Neural cell (in vitro differentiated cells): ENCODE data around the gene MYO1D. TPM values are rescaled to one million over a fixed set of nuclear protein-coding genes. Genes with fewer than 3 reads are reported as not detected.

Experiments
- H2AFZ ChIP-seq: fragments of 200-600, 300-800 bp; sonication (generic), shearing (Covaris generic); 2 replicates; pipeline ENCODE4 v1.6.0; 2014; ENCODE audit warnings: low read depth, mild to moderate bottlenecking, antibody characterized with exemption, low read length, moderate library complexity
- H3F3A ChIP-seq: fragments of 200-600 bp; shearing (Covaris generic); 2 replicates; pipeline ENCODE4 v1.6.1; 2016; ENCODE audit warnings: mild to moderate bottlenecking, moderate library complexity, mixed read lengths, antibody characterized with exemption, low read length; ENCODE audit not compliant: insufficient read depth, poor library complexity, severe bottlenecking
- H3K27ac ChIP-seq: fragments of 200-600, 300-800 bp; sonication (generic), shearing (Covaris generic); 2 replicates; pipeline ENCODE4 v1.5.1; 2014; ENCODE audit warnings: mild to moderate bottlenecking, low read length, moderate library complexity
- H3K27me3 ChIP-seq: fragments of 300-800, 200-600 bp; sonication (generic), shearing (Covaris generic); 2 replicates; pipeline ENCODE4 v1.6.0; 2014; ENCODE audit warnings: mild to moderate bottlenecking, low read depth, low read length, moderate library complexity; ENCODE audit not compliant: insufficient read depth
- H3K36me3 ChIP-seq: fragments of 300-800, 200-600 bp; sonication (generic), shearing (Covaris generic); 2 replicates; pipeline ENCODE4 v1.5.1; 2014; ENCODE audit warnings: mild to moderate bottlenecking, antibody characterized with exemption, low read length, moderate library complexity; ENCODE audit not compliant: insufficient read depth
- H3K4me2 ChIP-seq: fragments of 300-800, 200-600 bp; sonication (generic), shearing (Covaris generic); 2 replicates; pipeline ENCODE4 v1.6.0; 2014; ENCODE audit warnings: mild to moderate bottlenecking, low read length
- H3K4me3 ChIP-seq: fragments of 300-800, 200-600 bp; sonication (generic), shearing (Covaris generic); 2 replicates; pipeline ENCODE4 v1.5.1; 2014; ENCODE audit warnings: mild to moderate bottlenecking, low read length, moderate library complexity
- H3K79me2 ChIP-seq: fragments of 200-600 bp; shearing (Covaris generic); replicated peaks from 2 replicates; pipeline ENCODE4 v1.6.0; 2014; ENCODE audit warnings: mild to moderate bottlenecking, low read length, moderate library complexity; ENCODE audit not compliant: insufficient read depth
- H3K9ac ChIP-seq: fragments of 300-800, 200-600 bp; sonication (generic), shearing (Covaris generic); 2 replicates; pipeline ENCODE4 v1.6.1; 2016; ENCODE audit warnings: mild to moderate bottlenecking, low read length, mixed read lengths
- H3K9me2 ChIP-seq: fragments of 200-600 bp; shearing (Covaris generic); 2 replicates; pipeline ENCODE4 v1.6.1; 2016; ENCODE audit warnings: mild to moderate bottlenecking, low read length, mixed read lengths; ENCODE audit not compliant: insufficient read depth
- H3K9me3 ChIP-seq: fragments of 200-600, 300-800 bp; sonication (generic), shearing (Covaris generic); 2 replicates; pipeline ENCODE4 v1.6.1; 2016; ENCODE audit warnings: mild to moderate bottlenecking, mixed run types, low read length, moderate library complexity, mixed read lengths
- H4K20me1 ChIP-seq: fragments of 200-600 bp; shearing (Covaris generic); 2 replicates; pipeline ENCODE4 v1.6.1; 2016; ENCODE audit warnings: mild to moderate bottlenecking, mixed run types; ENCODE audit not compliant: insufficient read depth
- EP300 ChIP-seq: fragments of 450-650 bp; conservative IDR thresholded peaks from 2 replicates; pipeline ENCODE4 v1.6.1; 2014; ENCODE audit warnings: antibody characterized with exemption, mild to moderate bottlenecking, moderate library complexity; ENCODE audit not compliant: poor library complexity, severe bottlenecking
- EZH2 ChIP-seq: fragments of 200-600, 300-800 bp; shearing (Covaris generic), sonication (generic); IDR thresholded peaks from 2 replicates; pipeline ENCODE4 v1.6.1; 2014; ENCODE audit warnings: antibody characterized with exemption, low read length, borderline replicate concordance, mild to moderate bottlenecking; ENCODE audit not compliant: insufficient read depth, poor library complexity, severe bottlenecking
- MXI1 ChIP-seq: fragments of 450-650 bp; conservative IDR thresholded peaks from 2 replicates; pipeline ENCODE4 v1.6.1; 2014; ENCODE audit warnings: antibody characterized with exemption, mild to moderate bottlenecking; ENCODE audit not compliant: poor library complexity, severe bottlenecking
- POLR2AphosphoS5 ChIP-seq: IDR thresholded peaks from 2 replicates; pipeline ENCODE4 v1.6.1; 2012
- RAD21 ChIP-seq: fragments of 450-650 bp; conservative IDR thresholded peaks from 2 replicates; pipeline ENCODE4 v1.6.1; 2014; ENCODE audit warnings: antibody characterized with exemption, mild to moderate bottlenecking, moderate library complexity
- SMC3 ChIP-seq: fragments of 450-650 bp; conservative IDR thresholded peaks from 2 replicates; pipeline ENCODE4 v1.6.1; 2014; ENCODE audit warnings: antibody characterized with exemption, mild to moderate bottlenecking, moderate library complexity; ENCODE audit not compliant: poor library complexity
- TAF1 ChIP-seq: IDR thresholded peaks from 2 replicates; pipeline ENCODE4 v1.6.1; 2012; ENCODE audit warnings: low read depth
- polyA plus RNA-seq: library from polyadenylated mRNA; depleted of rRNA; stranded (reverse); fragments of >200 nt; gene quantifications from 2 replicates; pipeline ENCODE4 v1.2.3, GENCODE V29; 2014
- TF ChIP-seq, protein P1 (sequence below): fragments of 450-650 bp; IDR thresholded peaks from 2 replicates; pipeline ENCODE4 v1.5.1; 2014; ENCODE audit warnings: antibody characterized with exemption, mild to moderate bottlenecking, moderate library complexity; ENCODE audit not compliant: poor library complexity, severe bottlenecking
- TF ChIP-seq, protein P2 (sequence below): IDR thresholded peaks from 2 replicates; pipeline ENCODE4 v1.6.1; 2012; ENCODE audit warnings: borderline replicate concordance

The MYO1D gene
- polyA plus RNA-seq, 1 donor from 2014 or later: 10.7 TPM

- no peak for TF ChIP-seq RAD21
- TF ChIP-seq EZH2: no peak
- no peak for TF ChIP-seq SMC3
- TF ChIP-seq TAF1: no peak
- TF ChIP-seq MXI1: no peak
- no peak for TF ChIP-seq POLR2AphosphoS5
- TF ChIP-seq, protein P1, sequence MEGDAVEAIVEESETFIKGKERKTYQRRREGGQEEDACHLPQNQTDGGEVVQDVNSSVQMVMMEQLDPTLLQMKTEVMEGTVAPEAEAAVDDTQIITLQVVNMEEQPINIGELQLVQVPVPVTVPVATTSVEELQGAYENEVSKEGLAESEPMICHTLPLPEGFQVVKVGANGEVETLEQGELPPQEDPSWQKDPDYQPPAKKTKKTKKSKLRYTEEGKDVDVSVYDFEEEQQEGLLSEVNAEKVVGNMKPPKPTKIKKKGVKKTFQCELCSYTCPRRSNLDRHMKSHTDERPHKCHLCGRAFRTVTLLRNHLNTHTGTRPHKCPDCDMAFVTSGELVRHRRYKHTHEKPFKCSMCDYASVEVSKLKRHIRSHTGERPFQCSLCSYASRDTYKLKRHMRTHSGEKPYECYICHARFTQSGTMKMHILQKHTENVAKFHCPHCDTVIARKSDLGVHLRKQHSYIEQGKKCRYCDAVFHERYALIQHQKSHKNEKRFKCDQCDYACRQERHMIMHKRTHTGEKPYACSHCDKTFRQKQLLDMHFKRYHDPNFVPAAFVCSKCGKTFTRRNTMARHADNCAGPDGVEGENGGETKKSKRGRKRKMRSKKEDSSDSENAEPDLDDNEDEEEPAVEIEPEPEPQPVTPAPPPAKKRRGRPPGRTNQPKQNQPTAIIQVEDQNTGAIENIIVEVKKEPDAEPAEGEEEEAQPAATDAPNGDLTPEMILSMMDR: no peak
- TF ChIP-seq, protein P2, sequence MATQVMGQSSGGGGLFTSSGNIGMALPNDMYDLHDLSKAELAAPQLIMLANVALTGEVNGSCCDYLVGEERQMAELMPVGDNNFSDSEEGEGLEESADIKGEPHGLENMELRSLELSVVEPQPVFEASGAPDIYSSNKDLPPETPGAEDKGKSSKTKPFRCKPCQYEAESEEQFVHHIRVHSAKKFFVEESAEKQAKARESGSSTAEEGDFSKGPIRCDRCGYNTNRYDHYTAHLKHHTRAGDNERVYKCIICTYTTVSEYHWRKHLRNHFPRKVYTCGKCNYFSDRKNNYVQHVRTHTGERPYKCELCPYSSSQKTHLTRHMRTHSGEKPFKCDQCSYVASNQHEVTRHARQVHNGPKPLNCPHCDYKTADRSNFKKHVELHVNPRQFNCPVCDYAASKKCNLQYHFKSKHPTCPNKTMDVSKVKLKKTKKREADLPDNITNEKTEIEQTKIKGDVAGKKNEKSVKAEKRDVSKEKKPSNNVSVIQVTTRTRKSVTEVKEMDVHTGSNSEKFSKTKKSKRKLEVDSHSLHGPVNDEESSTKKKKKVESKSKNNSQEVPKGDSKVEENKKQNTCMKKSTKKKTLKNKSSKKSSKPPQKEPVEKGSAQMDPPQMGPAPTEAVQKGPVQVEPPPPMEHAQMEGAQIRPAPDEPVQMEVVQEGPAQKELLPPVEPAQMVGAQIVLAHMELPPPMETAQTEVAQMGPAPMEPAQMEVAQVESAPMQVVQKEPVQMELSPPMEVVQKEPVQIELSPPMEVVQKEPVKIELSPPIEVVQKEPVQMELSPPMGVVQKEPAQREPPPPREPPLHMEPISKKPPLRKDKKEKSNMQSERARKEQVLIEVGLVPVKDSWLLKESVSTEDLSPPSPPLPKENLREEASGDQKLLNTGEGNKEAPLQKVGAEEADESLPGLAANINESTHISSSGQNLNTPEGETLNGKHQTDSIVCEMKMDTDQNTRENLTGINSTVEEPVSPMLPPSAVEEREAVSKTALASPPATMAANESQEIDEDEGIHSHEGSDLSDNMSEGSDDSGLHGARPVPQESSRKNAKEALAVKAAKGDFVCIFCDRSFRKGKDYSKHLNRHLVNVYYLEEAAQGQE: no peak
- no peak for TF ChIP-seq EP300
- peaks cover 3% of the 10 kb centered on the region for H3F3A ChIP-seq
- H3K9me3 ChIP-seq: no peaks in the 10 kb centered on the region
- H3K4me2 ChIP-seq: no peak overlapping the region
- peak overlapping the region; percentile 63 for H3K9ac ChIP-seq
- no peak overlapping the region for H2AFZ ChIP-seq
- peaks cover 3% of the 10 kb centered on the region for H3K79me2 ChIP-seq
- no peaks in the 10 kb centered on the region for H4K20me1 ChIP-seq
- no peak overlapping the region for H3K4me3 ChIP-seq
- peaks cover 17% of the 10 kb centered on the region for H3K36me3 ChIP-seq
- peak overlapping the region; percentile 89 for H3K27ac ChIP-seq
- no peaks in the 10 kb centered on the region for H3K27me3 ChIP-seq
- no peaks in the 10 kb centered on the region for H3K9me2 ChIP-seq
Measured at GRCh38 chr17:32482568-32483320, 394.2 kb downstream of the MYO1D start.

DNA sequence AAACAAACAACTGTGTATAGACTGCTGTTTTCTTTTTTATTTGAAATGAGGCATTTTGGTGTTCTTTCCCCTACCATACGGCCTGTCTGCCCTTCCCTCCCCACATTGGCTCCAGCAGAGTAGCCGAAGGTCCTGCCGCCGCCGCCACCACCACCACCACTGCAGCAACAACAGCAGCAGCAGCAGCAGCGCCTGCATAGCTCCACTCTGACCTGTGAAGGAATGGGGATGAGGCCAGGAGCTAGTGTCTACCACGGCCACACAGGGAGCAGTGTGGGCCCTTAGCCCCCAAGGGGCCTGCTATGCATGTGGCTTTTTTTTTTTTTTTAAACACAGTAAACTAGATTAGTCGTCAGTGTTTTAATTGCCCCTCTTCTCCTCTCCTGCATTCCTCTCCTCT lies 395.7 kb downstream of the MYO1D start:
- H3K9ac ChIP-seq: no peak overlapping the region
- no peaks in the 10 kb centered on the region for H3K9me3 ChIP-seq
- H3K79me2 ChIP-seq: no peaks in the 10 kb centered on the region
- no peak overlapping the region for H3K4me2 ChIP-seq
- H4K20me1 ChIP-seq: no peaks in the 10 kb centered on the region
- peaks cover 3% of the 10 kb centered on the region for H3F3A ChIP-seq
- no peak overlapping the region for H2AFZ ChIP-seq
- no peaks in the 10 kb centered on the region for H3K27me3 ChIP-seq
- no peak overlapping the region for H3K4me3 ChIP-seq
- H3K9me2 ChIP-seq: no peaks in the 10 kb centered on the region
- no peak overlapping the region for H3K27ac ChIP-seq
- TF ChIP-seq EP300 (no peak), RAD21 (no peak), MXI1 (no peak), POLR2AphosphoS5 (no peak), SMC3 (no peak), TAF1 (no peak), EZH2 (no peak)
- TF ChIP-seq, protein P1: no peak
- TF ChIP-seq, protein P2: no peak
- H3K36me3 ChIP-seq: peaks cover 17% of the 10 kb centered on the region
